ENCODE results near the gene OR13F1. TPM values are rescaled to one million over a fixed set of nuclear protein-coding genes. Genes with fewer than 3 reads are reported as not detected.

The OR13F1 gene
- total RNA-seq, 1 experiment from 2014 or later = not detected

GRCh38 chr9:104485014-104485413 is 19.0 kb upstream of the OR13F1 start:
- Histone ChIP-seq H2AFZ (ENCODE audit: low read depth, low read length, poor library complexity, severe bottlenecking) (no peak overlapping the region), H3K4me1 (ENCODE audit: control insufficient read depth in 1 of 2, insufficient read depth in 2 of 2, low read length in 2 of 2) (no peaks in the 10 kb centered on the region), H3K9me2 (ENCODE audit: insufficient read depth) (no peaks in the 10 kb centered on the region), H3K79me2 (ENCODE audit: insufficient read depth, low read length) (no peaks in the 10 kb centered on the region), H3K27me3 (ENCODE audit: insufficient read depth, low read length) (no peaks in the 10 kb centered on the region), H3K9me3 (ENCODE audit: control insufficient read depth in 1 of 2, insufficient read depth in 1 of 2, low read depth in 1 of 2, low read length in 2 of 2) (no peaks in the 10 kb centered on the region), H3K4me2 (ENCODE audit: low read length) (no peak overlapping the region), H3K27ac (ENCODE audit: low read depth, low read length) (no peak overlapping the region), H3K4me3 (replicated peaks in 1 of 2; ENCODE audit: low read depth in 1 of 2, low read length in 2 of 2) (no peak overlapping the region), H3K9ac (ENCODE audit: low read length) (no peak overlapping the region), H3K36me3 (ENCODE audit: control insufficient read depth in 1 of 2, insufficient read depth in 2 of 2, low read length in 2 of 2) (no peaks in the 10 kb centered on the region), H4K20me1 (ENCODE audit: insufficient read depth) (no peaks in the 10 kb centered on the region)
- CTCF ChIA-PET = no interaction called here
- ATAC-seq (no peak), DNase-seq (ENCODE audit: low read depth, low spot score) (no peak)
- intact Hi-C loops (cut with micrococcal nuclease) = no loop called here
- POLR2A ChIA-PET = no interaction called here
- no TSS peak for BruUV-seq (replicated peaks)
- RAD21 ChIA-PET (ENCODE audit: low non-redundant PET in 1 of 2, low total read pairs in 2 of 2, uncharacterized antibody in 2 of 2, unreplicated experiment in 2 of 2) = no interaction called here
- TF ChIP-seq RAD21 (IDR thresholded peaks at IDR 0.05; ENCODE audit: low read depth) (no peak), CTCF (IDR thresholded peaks at IDR 0.05 in 2 of 3, conservative IDR thresholded peaks at IDR 0.05 in 1 of 3; ENCODE audit: borderline replicate concordance in 1 of 3, insufficient read depth in 1 of 3, low read depth in 2 of 3, low read length in 2 of 3) (no peak), YY1 (IDR thresholded peaks at IDR 0.05; ENCODE audit: extremely low read depth, insufficient replicate concordance, low read depth, low read length) (no peak), POLR2AphosphoS5 (IDR thresholded peaks at IDR 0.05; ENCODE audit: low read depth, low read length) (no peak), ELF1 (IDR thresholded peaks at IDR 0.05; ENCODE audit: borderline replicate concordance, low read depth) (no peak), REST (IDR thresholded peaks at IDR 0.05; ENCODE audit: low read depth) (no peak), CEBPB (IDR thresholded peaks at IDR 0.05; ENCODE audit: low read depth) (no peak), TCF7L2 (IDR thresholded peaks at IDR 0.05; ENCODE audit: borderline replicate concordance, extremely low read depth, insufficient read depth, insufficient read length) (no peak), ZNF274 (IDR thresholded peaks at IDR 0.05; ENCODE audit: low read depth, low read length) (no peak), EZH2phosphoT487 (IDR thresholded peaks at IDR 0.05; ENCODE audit: borderline replicate concordance) (no peak)
